HepG2 (cell line): ENCODE measurements around the gene SLC8A2. TPM values are rescaled to one million over a fixed set of nuclear protein-coding genes. Genes with fewer than 3 reads are reported as not detected.

Source experiments
- ARID5B ChIP-seq: IDR thresholded peaks from 2 replicates; pipeline ENCODE4 v1.4.0; 2020; ENCODE audit warnings: mild to moderate bottlenecking, missing genetic modification reagents
- FOXA3 ChIP-seq: IDR thresholded peaks from 2 replicates; pipeline ENCODE4 v1.6.1; 2016; ENCODE audit warnings: missing genetic modification reagents, missing compliant biosample characterization
- NKX3-1 ChIP-seq: sonication (generic); formaldehyde crosslinking; IDR thresholded peaks from 2 replicates; pipeline ENCODE4 v1.5.0; 2020; ENCODE audit warnings: missing genetic modification reagents
- NR2F1 ChIP-seq, 2 experiments: fragments of 450-650 bp in 1 of 2; formaldehyde crosslinking in 1 of 2; IDR thresholded peaks; 2 replicates each; pipeline versions ENCODE4 v1.5.0 to v1.6.1; 2016 to 2020; ENCODE audit warnings: mild to moderate bottlenecking in 1 of 2, missing compliant biosample characterization in 1 of 2, missing genetic modification reagents in 1 of 2, moderate library complexity in 1 of 2
- ZNF142 ChIP-seq: sonication (generic); formaldehyde crosslinking; IDR thresholded peaks from 2 replicates; pipeline ENCODE4 v1.4.0; 2020; ENCODE audit warnings: missing genetic modification reagents
- ZNF251 ChIP-seq: sonication (generic); formaldehyde crosslinking; IDR thresholded peaks from 2 replicates; pipeline ENCODE4 v1.9.0; 2021; ENCODE audit warnings: mild to moderate bottlenecking, missing genetic modification reagents
- ZNF644 ChIP-seq: IDR thresholded peaks from 2 replicates; pipeline ENCODE4 v1.6.1; 2016; ENCODE audit warnings: low read depth
- polyA plus RNA-seq, 8 experiments: library from polyadenylated mRNA; depleted of rRNA in 3 of 8; stranded (reverse) in 7 of 8; unstranded in 1 of 8; fragments of >200 nt; fragmentation: Illumina TruSeq in 4 of 8; extraction: Trizol in 4 of 8; gene quantifications; 2 replicates each; pipeline versions ENCODE4 v1.2.1 to v1.2.3, GENCODE V29; 2011 to 2016; ENCODE audit warnings: low read depth in 4 of 8, missing spikeins in 1 of 8, mixed read lengths in 1 of 8; ENCODE audit not compliant: insufficient read depth in 1 of 8
- total RNA-seq, 5 experiments: library from RNA; depleted of rRNA; stranded (reverse); fragments of >200 nt; fragmentation: Illumina TruSeq; extraction: Trizol; gene quantifications; 2 replicates each; pipeline ENCODE4 v1.2.3, GENCODE V29; 2016; ENCODE audit warnings: low read depth in 1 of 5
- TF ChIP-seq, protein P1 (sequence below): sonication (generic); formaldehyde crosslinking; IDR thresholded peaks from 2 replicates; pipeline ENCODE4 v1.4.0; 2020; ENCODE audit warnings: missing genetic modification reagents, borderline replicate concordance
- TF ChIP-seq, protein P2 (sequence below): sonication (generic); formaldehyde crosslinking; conservative IDR thresholded peaks from 2 replicates; pipeline ENCODE4 v1.8.1; 2023; ENCODE audit warnings: missing genetic modification reagents
- TF ChIP-seq, protein P3 (sequence below): IDR thresholded peaks from 2 replicates; pipeline ENCODE4 v1.6.1; 2016

The SLC8A2 gene
- total and polyA plus RNA-seq, 2 of the 13 experiments (the other 11 are each of a cell fraction or from before 2014, with no cell fraction given) = 0.02 TPM; not detected in 1

DNA sequence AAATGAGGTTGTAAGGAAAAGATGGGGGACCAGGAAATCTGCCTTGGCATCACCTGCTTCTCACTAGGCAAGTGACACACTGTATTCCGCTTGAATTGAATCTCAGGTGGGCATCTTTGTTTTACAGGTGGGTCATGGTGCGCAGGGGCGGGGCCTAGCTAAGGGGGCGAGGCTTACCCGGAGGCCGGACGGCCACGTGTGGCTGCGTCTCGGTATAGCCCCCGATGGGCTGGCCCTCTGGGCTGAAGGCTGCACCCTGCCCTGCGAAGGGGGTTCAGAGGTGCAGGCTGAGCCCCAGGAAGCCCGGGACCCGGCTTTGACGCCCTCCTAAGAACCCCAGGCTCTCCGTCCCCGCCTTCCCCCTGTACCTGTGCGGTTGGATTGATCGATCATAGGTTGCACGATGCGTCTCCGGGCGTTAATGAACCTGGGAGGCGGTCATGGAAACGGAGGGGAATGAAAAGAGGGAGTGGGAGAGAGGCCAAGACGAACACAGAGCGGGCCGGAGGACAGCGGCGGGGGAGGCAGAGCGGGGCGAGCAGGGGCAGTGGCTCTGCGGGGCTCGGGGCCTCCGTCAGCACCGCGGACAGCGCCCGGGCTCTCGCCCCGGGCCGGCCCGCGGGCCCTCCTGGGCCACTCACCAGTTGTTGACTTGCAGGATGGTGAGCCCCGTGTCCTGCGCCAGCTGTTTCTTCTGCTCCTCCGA is 64.8 kb downstream of the SLC8A2 start (continued):
- TF ChIP-seq, protein P1, sequence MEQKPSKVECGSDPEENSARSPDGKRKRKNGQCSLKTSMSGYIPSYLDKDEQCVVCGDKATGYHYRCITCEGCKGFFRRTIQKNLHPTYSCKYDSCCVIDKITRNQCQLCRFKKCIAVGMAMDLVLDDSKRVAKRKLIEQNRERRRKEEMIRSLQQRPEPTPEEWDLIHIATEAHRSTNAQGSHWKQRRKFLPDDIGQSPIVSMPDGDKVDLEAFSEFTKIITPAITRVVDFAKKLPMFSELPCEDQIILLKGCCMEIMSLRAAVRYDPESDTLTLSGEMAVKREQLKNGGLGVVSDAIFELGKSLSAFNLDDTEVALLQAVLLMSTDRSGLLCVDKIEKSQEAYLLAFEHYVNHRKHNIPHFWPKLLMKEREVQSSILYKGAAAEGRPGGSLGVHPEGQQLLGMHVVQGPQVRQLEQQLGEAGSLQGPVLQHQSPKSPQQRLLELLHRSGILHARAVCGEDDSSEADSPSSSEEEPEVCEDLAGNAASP (CRISPR knock-in tag) = no peak
- TF ChIP-seq NR2F1 (CRISPR knock-in tag; IDR thresholded peaks at IDR 0.05) = no peak
- peak; percentile 64; the same call in 1 of the 2 replicates for TF ChIP-seq ZNF142 (CRISPR knock-in tag)
- TF ChIP-seq ARID5B = peak; percentile 17; the same call in 1 of the 2 replicates
- TF ChIP-seq, protein P2, sequence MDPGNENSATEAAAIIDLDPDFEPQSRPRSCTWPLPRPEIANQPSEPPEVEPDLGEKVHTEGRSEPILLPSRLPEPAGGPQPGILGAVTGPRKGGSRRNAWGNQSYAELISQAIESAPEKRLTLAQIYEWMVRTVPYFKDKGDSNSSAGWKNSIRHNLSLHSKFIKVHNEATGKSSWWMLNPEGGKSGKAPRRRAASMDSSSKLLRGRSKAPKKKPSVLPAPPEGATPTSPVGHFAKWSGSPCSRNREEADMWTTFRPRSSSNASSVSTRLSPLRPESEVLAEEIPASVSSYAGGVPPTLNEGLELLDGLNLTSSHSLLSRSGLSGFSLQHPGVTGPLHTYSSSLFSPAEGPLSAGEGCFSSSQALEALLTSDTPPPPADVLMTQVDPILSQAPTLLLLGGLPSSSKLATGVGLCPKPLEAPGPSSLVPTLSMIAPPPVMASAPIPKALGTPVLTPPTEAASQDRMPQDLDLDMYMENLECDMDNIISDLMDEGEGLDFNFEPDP (CRISPR knock-in tag) = no peak
- peak; percentile 77 for TF ChIP-seq NKX3-1 (CRISPR knock-in tag)
- TF ChIP-seq ZNF251 (CRISPR knock-in tag) = no peak
- no peak for TF ChIP-seq ZNF644
- TF ChIP-seq, protein P3, sequence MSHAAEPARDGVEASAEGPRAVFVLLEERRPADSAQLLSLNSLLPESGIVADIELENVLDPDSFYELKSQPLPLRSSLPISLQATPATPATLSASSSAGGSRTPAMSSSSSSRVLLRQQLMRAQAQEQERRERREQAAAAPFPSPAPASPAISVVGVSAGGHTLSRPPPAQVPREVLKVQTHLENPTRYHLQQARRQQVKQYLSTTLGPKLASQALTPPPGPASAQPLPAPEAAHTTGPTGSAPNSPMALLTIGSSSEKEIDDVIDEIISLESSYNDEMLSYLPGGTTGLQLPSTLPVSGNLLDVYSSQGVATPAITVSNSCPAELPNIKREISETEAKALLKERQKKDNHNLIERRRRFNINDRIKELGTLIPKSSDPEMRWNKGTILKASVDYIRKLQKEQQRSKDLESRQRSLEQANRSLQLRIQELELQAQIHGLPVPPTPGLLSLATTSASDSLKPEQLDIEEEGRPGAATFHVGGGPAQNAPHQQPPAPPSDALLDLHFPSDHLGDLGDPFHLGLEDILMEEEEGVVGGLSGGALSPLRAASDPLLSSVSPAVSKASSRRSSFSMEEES (CRISPR knock-in tag) = peak; percentile 59; the same call in 1 of the 2 replicates
- no peak for TF ChIP-seq FOXA3 (CRISPR knock-in tag)
